PC-9 (cell line): Measurements from ENCODE around the gene SPAG7. TPM values are rescaled to one million over a fixed set of nuclear protein-coding genes. Genes with fewer than 3 reads are reported as not detected.

Experiments used
- BruUV-seq: library from RNA; stranded (reverse); fragments of 400-500 nt; replicated peaks from 2 replicates; lab custom pipeline; 2021; lab: Mats Ljungman, UMichigan
- CTCF ChIA-PET: fragments of 300-600 bp; sonication (Branson Sonifier 250); formaldehyde crosslinking; loops from one replicate; lab custom pipeline; 2022; ENCODE audit warnings: antibody characterized with exemption; lab: Charles Lee
- POLR2A ChIA-PET: fragments of 300-600 bp; sonication (Branson Sonifier 250); formaldehyde crosslinking; loops from one replicate; lab custom pipeline; 2022; ENCODE audit warnings: antibody characterized with exemption; ENCODE audit not compliant: unreplicated experiment; lab: Charles Lee
- DNase-seq, 2 experiments: peaks; one replicate each; pipeline versions ENCODE4 v3.0.0 to v3.0.0-alpha.2; 2015 to 2022; ENCODE audit warnings: mixed read lengths in 1 of 2
- H2AFZ ChIP-seq: fragments of 200-600 bp; sonication (generic); 2 replicates; pipeline ENCODE4 v1.8.1; 2017; ENCODE audit warnings: antibody characterized with exemption
- H3F3A ChIP-seq: fragments of 200-600 bp; sonication (generic); 2 replicates; pipeline ENCODE4 v1.8.1; 2017; ENCODE audit warnings: antibody characterized with exemption, mild to moderate bottlenecking, low read depth; ENCODE audit not compliant: insufficient read depth
- H3K27ac ChIP-seq: fragments of 200-600 bp; sonication (generic); 2 replicates; pipeline ENCODE4 v1.6.1; 2016; ENCODE audit warnings: mixed run types
- H3K27me3 ChIP-seq: fragments of 200-600 bp; sonication (generic); 2 replicates; pipeline ENCODE4 v1.6.1; 2016; ENCODE audit warnings: low read depth, mixed run types; ENCODE audit not compliant: insufficient read depth
- H3K36me3 ChIP-seq: fragments of 200-600 bp; sonication (generic); 2 replicates; pipeline ENCODE4 v1.6.1; 2016; ENCODE audit warnings: low read depth, mixed run types
- H3K4me1 ChIP-seq: fragments of 200-600 bp; sonication (generic); replicated peaks from 2 replicates; pipeline ENCODE4 v1.6.1; 2016; ENCODE audit warnings: mixed run types; ENCODE audit not compliant: insufficient read depth
- H3K4me2 ChIP-seq: fragments of 200-600 bp; sonication (generic); 2 replicates; pipeline ENCODE4 v1.6.1; 2017; ENCODE audit warnings: mixed run types
- H3K4me3 ChIP-seq: fragments of 200-600 bp; sonication (generic); 2 replicates; pipeline ENCODE4 v1.6.1; 2016; ENCODE audit warnings: mixed run types
- H3K79me2 ChIP-seq: fragments of 200-600 bp; sonication (generic); 2 replicates; pipeline ENCODE4 v1.6.1; 2017; ENCODE audit warnings: low read depth, mixed run types
- H3K9me2 ChIP-seq: fragments of 200-600 bp; sonication (generic); 2 replicates; pipeline ENCODE4 v1.8.1; 2017; ENCODE audit warnings: mild to moderate bottlenecking; ENCODE audit not compliant: insufficient read depth
- H3K9me3 ChIP-seq: fragments of 200-600 bp; sonication (generic); 2 replicates; pipeline ENCODE4 v1.8.1; 2016; ENCODE audit warnings: low read depth; ENCODE audit not compliant: insufficient read depth
- H4K20me1 ChIP-seq: fragments of 200-600 bp; sonication (generic); 2 replicates; pipeline ENCODE4 v1.8.1; 2017; ENCODE audit not compliant: insufficient read depth
- CTCF ChIP-seq: fragments of 200-600 bp; sonication (generic); conservative IDR thresholded peaks from 2 replicates; pipeline ENCODE4 v1.6.1; 2017; ENCODE audit warnings: mixed run types, antibody characterized with exemption, mild to moderate bottlenecking, moderate library complexity
- EZH2 ChIP-seq: fragments of 200-600 bp; sonication (generic); IDR thresholded peaks from 2 replicates; pipeline ENCODE4 v1.8.0; 2017; ENCODE audit warnings: antibody characterized with exemption, low read depth
- intact Hi-C: fragments of 100-400 bp; cut with micrococcal nuclease; formaldehyde crosslinking; loops from one replicate; pipeline ENCODE4 v1.10.0; 2022; ENCODE audit not compliant: unreplicated experiment
- microRNA-seq: library from miRNA; unstranded; fragments of <30 nt; microRNA quantifications from one replicate; pipeline ENCODE4 v1.2.0, GENCODE V29; 2021; ENCODE audit warnings: borderline number of aligned reads, borderline replicate concordance
- total RNA-seq: library from RNA; stranded (reverse); gene quantifications from 2 replicates; pipeline ENCODE4 v1.2.3, GENCODE V29; 2021

SPAG7 gene
- total RNA-seq, 1 experiment from 2014 or later, result 40.4 TPM

DNA sequence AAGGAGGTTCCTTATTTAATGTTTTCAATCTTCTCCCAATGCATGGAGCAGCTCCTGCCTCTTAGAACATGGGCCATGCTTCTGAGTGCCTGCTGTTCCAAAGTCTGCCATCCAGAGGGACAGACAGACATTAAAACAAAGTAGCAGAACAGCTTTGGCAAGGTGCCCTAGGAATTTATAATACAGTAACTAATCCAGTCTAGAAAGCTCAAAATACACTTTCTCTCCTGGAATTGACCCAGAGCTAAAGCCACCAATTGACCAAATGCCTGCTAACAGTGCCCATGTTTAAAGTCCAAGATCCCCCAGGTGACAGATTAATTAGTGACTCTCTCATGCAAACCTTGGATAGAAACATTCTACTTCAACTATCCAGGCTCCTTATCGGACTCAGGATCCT, 53.6 kb downstream of the SPAG7 start:
- no peaks in the 10 kb centered on the region for H3K9me3 ChIP-seq
- H2AFZ ChIP-seq, result no peak overlapping the region
- H3F3A ChIP-seq, result peaks cover 17% of the 10 kb centered on the region; the same call in 1 of the 2 replicates
- TF ChIP-seq CTCF (no peak), EZH2 (no peak)
- no peaks in the 10 kb centered on the region for H3K36me3 ChIP-seq
- POLR2A ChIA-PET, result interaction anchor here (0.5 to 0.6 kb wide), 4 partner anchors 31 to 314 kb away, joined by 3 to 6 read pairs (median 4); no protein-coding TSS in a partner anchor
- no peak overlapping the region for H3K4me2 ChIP-seq
- H3K4me3 ChIP-seq, result no peak overlapping the region
- H3K9me2 ChIP-seq, result no peaks in the 10 kb centered on the region
- H4K20me1 ChIP-seq, result no peaks in the 10 kb centered on the region
- no peak for DNase-seq
- no peak overlapping the region for H3K27ac ChIP-seq
- intact Hi-C loops, result no loop called here
- peaks cover 10% of the 10 kb centered on the region for H3K4me1 ChIP-seq
- BruUV-seq, result no TSS peak
- CTCF ChIA-PET, result no interaction called here
- H3K79me2 ChIP-seq, result no peaks in the 10 kb centered on the region
- no peaks in the 10 kb centered on the region for H3K27me3 ChIP-seq

Small RNA genes within 50 kb of the gene (microRNA-seq; reads per million reads assigned to microRNA genes)
- not detected for gene MIR6864
- gene MIR6865, result not detected

Other genes starting within 250 kb of the SPAG7 start
- 19.6 and 19.7 TPM in 2 replicates for gene MED11, start 236.4 kb downstream of the SPAG7 start, total RNA-seq
- 2.3 and 5.4 TPM in 2 replicates for gene ZMYND15, start 228.0 kb downstream of the SPAG7 start, total RNA-seq
- 52.4 and 60.2 TPM in 2 replicates for gene CXCL16, start 227.9 kb downstream of the SPAG7 start, total RNA-seq
- gene TM4SF5, start 195.9 kb downstream of the SPAG7 start, total RNA-seq, result not detected in 2 replicates
- 3.6 and 4.1 TPM in 2 replicates for gene VMO1, start 181.5 kb downstream of the SPAG7 start, total RNA-seq
- not detected in 2 replicates for gene GLTPD2, start 178.9 kb downstream of the SPAG7 start, total RNA-seq
- gene PSMB6, start 171.7 kb downstream of the SPAG7 start, total RNA-seq, result 214 and 326 TPM in 2 replicates
- gene PLD2, start 160.7 kb downstream of the SPAG7 start, total RNA-seq, result 95.5 and 116 TPM in 2 replicates
- gene MINK1, start 134.5 kb downstream of the SPAG7 start, total RNA-seq, result 160 and 190 TPM in 2 replicates
- 2.6 and 3.1 TPM in 2 replicates for gene C17orf107, start 68.3 kb downstream of the SPAG7 start, total RNA-seq
- 0.23 and 0.24 TPM in 2 replicates for gene CHRNE, start 64.7 kb downstream of the SPAG7 start, total RNA-seq
- gene GP1BA, start 35.5 kb downstream of the SPAG7 start, total RNA-seq, result not detected in 2 replicates
- 50.7 and 56.2 TPM in 2 replicates for gene SLC25A11, start 27.8 kb downstream of the SPAG7 start, total RNA-seq
- gene RNF167, start 27.5 kb downstream of the SPAG7 start, total RNA-seq, result 122 and 135 TPM in 2 replicates
- gene PFN1, start 19.3 kb downstream of the SPAG7 start, total RNA-seq, result 1,101 and 1,459 TPM in 2 replicates
- gene ENO3, start 16.7 kb downstream of the SPAG7 start, total RNA-seq, result 29.0 and 37.2 TPM in 2 replicates
- 49.2 and 51.1 TPM in 2 replicates for gene CAMTA2, start 19.9 kb upstream of the SPAG7 start, total RNA-seq
- gene INCA1, start 29.7 kb upstream of the SPAG7 start, total RNA-seq, result 2.9 and 3.7 TPM in 2 replicates
- gene KIF1C, start 30.1 kb upstream of the SPAG7 start, total RNA-seq, result 215 and 217 TPM in 2 replicates
- gene SLC52A1, start 67.6 kb upstream of the SPAG7 start, total RNA-seq, result 0.28 and 0.48 TPM in 2 replicates
- 2.3 and 4.5 TPM in 2 replicates for gene ZFP3, start 110.7 kb upstream of the SPAG7 start, total RNA-seq
- 10.3 TPM in 2 replicates for gene ZNF232, start 144.1 kb upstream of the SPAG7 start, total RNA-seq
- gene USP6, start 148.2 kb upstream of the SPAG7 start, total RNA-seq, result 0.11 TPM in 1 of 2 replicates, not detected in the other
- 14.0 and 18.4 TPM in 2 replicates for gene ZNF594, start 224.1 kb upstream of the SPAG7 start, total RNA-seq